ENCODE results near the gene ATG16L2.
A peak's percentile ranks its signal among the peaks of the same experiment; 100 is the strongest.

The ATG16L2 gene

GRCh38 chr11:72793425-72794367 lies 20.5 kb upstream of the ATG16L2 start, which contains the start of gene STARD10 (continued):
- TF ChIP-seq ZNF548 (tag by site-specific recombination; IDR thresholded peaks at IDR 0.05) (no peak), MEIS1 (CRISPR knock-in tag; IDR thresholded peaks at IDR 0.05; ENCODE audit: borderline replicate concordance) (no peak), ZBTB17 (tag by site-specific recombination; IDR thresholded peaks at IDR 0.05) (peak; percentile 97), ZNF768 (tag by site-specific recombination; IDR thresholded peaks at IDR 0.05) (no peak)

DNA sequence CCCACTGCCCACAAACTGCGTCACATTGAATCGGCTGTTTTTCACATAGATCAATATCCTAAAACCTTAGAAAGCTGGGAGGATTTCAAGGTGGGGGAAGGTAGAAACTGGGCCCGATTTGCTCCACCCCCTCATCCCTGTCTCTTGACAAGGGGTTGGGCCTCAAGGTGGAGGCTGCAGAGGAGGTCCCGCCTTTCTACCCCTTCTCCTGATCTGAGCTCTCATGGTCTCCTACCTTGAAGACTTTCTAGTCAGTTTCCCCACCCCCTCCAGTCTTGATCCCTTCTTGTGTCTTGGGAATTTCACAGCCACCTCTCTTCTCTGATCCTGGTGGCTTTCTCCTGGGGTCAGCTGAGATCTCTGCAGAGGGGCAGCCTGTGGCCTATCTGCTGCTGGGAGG lies 15.8 kb upstream of the ATG16L2 start:
- Histone ChIP-seq H3K27ac (ENCODE audit: extremely low read depth, low read depth, low read length) (no peak overlapping the region), H3K4me3 (ENCODE audit: low read depth, low read length) (no peak overlapping the region), H3K4me1 (ENCODE audit: control insufficient read depth, insufficient read depth, low read length) (no peaks in the 10 kb centered on the region), H3K36me3 (ENCODE audit: control insufficient read depth in 2 of 2, insufficient read depth in 1 of 2, low read length in 2 of 2) (no peaks in the 10 kb centered on the region), H3K9me3 (ENCODE audit: control insufficient read depth, insufficient read depth, low read depth, low read length) (no peaks in the 10 kb centered on the region)
- CTCF ChIA-PET, result interaction anchor here (0.6 to 1.1 kb wide), 3 partner anchors 26 to 537 kb away, joined by 3 to 7 read pairs (median 3); no protein-coding TSS in a partner anchor
- POLR2A ChIA-PET, result interaction anchor here (1.3 kb wide), 1 partner anchor 16 kb away, joined by 3 read pairs; no protein-coding TSS in a partner anchor
- no peak for TF ChIP-seq REPIN1 (tag by site-specific recombination; IDR thresholded peaks at IDR 0.05; ENCODE audit: low read depth)
- TF ChIP-seq SP3 (tag by site-specific recombination; IDR thresholded peaks at IDR 0.05), result peak; percentile 10; the same call in 1 of the 2 replicates

DNA sequence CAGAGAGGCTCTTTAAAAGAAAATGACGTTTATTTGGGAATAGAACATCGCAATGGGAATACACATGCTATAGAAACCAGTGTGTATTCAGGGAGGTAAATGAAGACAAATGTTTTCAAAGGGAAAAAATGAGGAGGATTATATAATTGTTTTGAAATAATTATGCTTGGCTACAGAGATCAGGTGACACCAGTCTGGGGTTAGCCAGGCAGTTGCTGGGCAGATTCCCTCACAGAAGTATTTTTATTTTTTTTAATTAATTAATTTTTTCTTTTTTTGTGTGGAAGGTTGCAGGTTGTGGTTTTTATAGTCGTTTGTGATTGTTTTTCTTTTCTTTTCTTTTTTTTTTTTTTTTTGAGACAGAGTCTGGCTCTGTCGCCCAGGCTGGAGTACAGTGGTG lies 14.8 kb upstream of the ATG16L2 start:
- no peaks in the 10 kb centered on the region for H3K36me3 ChIP-seq (ENCODE audit: control insufficient read depth in 2 of 2, insufficient read depth in 1 of 2, low read length in 2 of 2)
- H3K4me1 ChIP-seq (ENCODE audit: control insufficient read depth, insufficient read depth, low read length), result no peaks in the 10 kb centered on the region
- no peak overlapping the region for H3K27ac ChIP-seq (ENCODE audit: extremely low read depth, low read depth, low read length)
- TF ChIP-seq ZNF529 (tag by site-specific recombination; IDR thresholded peaks at IDR 0.05; ENCODE audit: insufficient replicate concordance) (no peak), KLF8 (tag by site-specific recombination; IDR thresholded peaks at IDR 0.05) (no peak), WT1 (tag by site-specific recombination; IDR thresholded peaks at IDR 0.05) (no peak), SP3 (tag by site-specific recombination; IDR thresholded peaks at IDR 0.05) (no peak), ZNF629 (tag by site-specific recombination; IDR thresholded peaks at IDR 0.05) (no peak), ZSCAN30 (tag by site-specific recombination; IDR thresholded peaks at IDR 0.05) (no peak)
- TF ChIP-seq, protein P1, sequence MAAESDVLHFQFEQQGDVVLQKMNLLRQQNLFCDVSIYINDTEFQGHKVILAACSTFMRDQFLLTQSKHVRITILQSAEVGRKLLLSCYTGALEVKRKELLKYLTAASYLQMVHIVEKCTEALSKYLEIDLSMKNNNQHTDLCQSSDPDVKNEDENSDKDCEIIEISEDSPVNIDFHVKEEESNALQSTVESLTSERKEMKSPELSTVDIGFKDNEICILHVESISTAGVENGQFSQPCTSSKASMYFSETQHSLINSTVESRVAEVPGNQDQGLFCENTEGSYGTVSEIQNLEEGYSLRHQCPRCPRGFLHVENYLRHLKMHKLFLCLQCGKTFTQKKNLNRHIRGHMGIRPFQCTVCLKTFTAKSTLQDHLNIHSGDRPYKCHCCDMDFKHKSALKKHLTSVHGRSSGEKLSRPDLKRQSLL (tag by site-specific recombination; IDR thresholded peaks at IDR 0.05), result no peak
- H3K4me3 ChIP-seq (ENCODE audit: low read depth, low read length), result no peak overlapping the region
- H3K9me3 ChIP-seq (ENCODE audit: control insufficient read depth, insufficient read depth, low read depth, low read length), result no peaks in the 10 kb centered on the region
- CTCF ChIA-PET, result no interaction called here
- POLR2A ChIA-PET, result interaction anchor here (1.3 kb wide), 1 partner anchor 17 kb away, joined by 3 read pairs; no protein-coding TSS in a partner anchor

DNA sequence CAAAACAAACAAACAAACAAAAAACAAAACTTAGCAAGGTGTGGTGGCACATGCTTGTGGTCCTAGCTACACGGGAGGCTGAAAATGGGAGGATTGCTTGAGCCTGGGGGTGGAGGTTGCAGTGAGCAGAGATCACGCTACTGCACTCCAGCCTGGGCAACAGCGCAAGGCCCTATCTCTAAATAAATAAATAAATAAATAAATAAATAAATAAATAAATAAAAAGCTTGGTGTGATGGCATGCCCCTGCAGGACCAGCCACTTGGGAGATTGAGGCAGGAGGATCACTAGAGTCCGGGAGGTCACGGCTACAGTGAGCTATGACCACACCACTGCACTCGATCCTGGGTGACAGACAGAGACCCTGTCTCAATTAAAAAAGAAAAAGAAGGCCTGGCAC lies 11.4 kb upstream of the ATG16L2 start:
- H3K9me3 ChIP-seq (ENCODE audit: control insufficient read depth, insufficient read depth, low read depth, low read length), result no peaks in the 10 kb centered on the region
- no peaks in the 10 kb centered on the region for H3K4me1 ChIP-seq (ENCODE audit: control insufficient read depth, insufficient read depth, low read length)
- CTCF ChIA-PET, result interaction anchor here (1.3 to 1.7 kb wide), 2 partner anchors 9 to 10 kb away, joined by 4 to 5 read pairs; partner anchors contain the start of gene STARD10
- H3K36me3 ChIP-seq (ENCODE audit: control insufficient read depth in 2 of 2, insufficient read depth in 1 of 2, low read length in 2 of 2), result no peaks in the 10 kb centered on the region; a peak in 1 of 3 replicates
- no peak overlapping the region for H3K27ac ChIP-seq (ENCODE audit: extremely low read depth, low read depth, low read length)
- H3K4me3 ChIP-seq (ENCODE audit: low read depth, low read length), result no peak overlapping the region
- POLR2A ChIA-PET, result interaction anchor here (1.2 kb wide), 1 partner anchor 9 kb away, joined by 4 read pairs; the partner anchor contains the start of gene STARD10
- TF ChIP-seq TCF7L2 (IDR thresholded peaks at IDR 0.05; ENCODE audit: borderline replicate concordance, low read depth, low read length) (no peak), KLF7 (tag by site-specific recombination; IDR thresholded peaks at IDR 0.05; ENCODE audit: borderline replicate concordance) (no peak), PRDM2 (tag by site-specific recombination; IDR thresholded peaks at IDR 0.05; ENCODE audit: borderline replicate concordance) (no peak), ZNF629 (tag by site-specific recombination; IDR thresholded peaks at IDR 0.05) (no peak), ZXDB (tag by site-specific recombination; IDR thresholded peaks at IDR 0.05) (no peak), ZNF266 (tag by site-specific recombination; IDR thresholded peaks at IDR 0.05; ENCODE audit: low read depth) (no peak), ZNF133 (tag by site-specific recombination; IDR thresholded peaks at IDR 0.05) (no peak)

All from HEK293 (cell line).